ENCODE data around the gene NOL12.

Gene NOL12

GRCh38 chr22:37725551-37726240 is 39.6 kb downstream of the NOL12 start:
- Mint-ChIP-seq H3K9me3 (no peaks in the 10 kb centered on the region), H3K4me3 (no peak overlapping the region), H3K27me3 (no peaks in the 10 kb centered on the region), H3K4me1 (peaks cover 2% of the 10 kb centered on the region), H3K36me3 (no peaks in the 10 kb centered on the region), H3K27ac (no peak overlapping the region)
- CTCF ChIA-PET: no interaction called here
- DNase-seq: no peak

- Mint-ChIP-seq H3K36me3 (no peaks in the 10 kb centered on the region), H3K4me3 (no peak overlapping the region), H3K4me1 (peaks cover 2% of the 10 kb centered on the region), H3K9me3 (no peaks in the 10 kb centered on the region), H3K27me3 (no peaks in the 10 kb centered on the region), H3K27ac (no peak overlapping the region)
- no peak for DNase-seq
- CTCF ChIA-PET: no interaction called here
These were observed 40.2 kb downstream of the NOL12 start for GRCh38 chr22:37726241-37726887.

- Mint-ChIP-seq H3K27me3 (no peaks in the 10 kb centered on the region), H3K27ac (no peak overlapping the region), H3K36me3 (no peaks in the 10 kb centered on the region), H3K4me1 (peaks cover 2% of the 10 kb centered on the region), H3K4me3 (no peak overlapping the region), H3K9me3 (no peaks in the 10 kb centered on the region)
- DNase-seq: no peak
- CTCF ChIA-PET: no interaction called here
These were observed 42.5 kb downstream of the NOL12 start for GRCh38 chr22:37728620-37729019.

- CTCF ChIA-PET: interaction anchor here (1.0 kb wide), 1 partner anchor 96 kb away, joined by 3 read pairs; no protein-coding TSS in a partner anchor
- Mint-ChIP-seq H3K27me3 (peaks cover 2% of the 10 kb centered on the region), H3K9me3 (no peaks in the 10 kb centered on the region), H3K36me3 (no peaks in the 10 kb centered on the region), H3K27ac (no peak overlapping the region), H3K4me1 (peaks cover 2% of the 10 kb centered on the region), H3K4me3 (no peak overlapping the region)
- no peak for DNase-seq
These were observed 45.8 kb downstream of the NOL12 start for GRCh38 chr22:37731804-37732471.

GRCh38 chr22:37732699-37733607 is 46.8 kb downstream of the NOL12 start:
- Mint-ChIP-seq H3K4me1 (peaks cover 2% of the 10 kb centered on the region), H3K9me3 (no peaks in the 10 kb centered on the region), H3K27ac (no peak overlapping the region), H3K27me3 (peaks cover 5% of the 10 kb centered on the region), H3K36me3 (no peaks in the 10 kb centered on the region), H3K4me3 (no peak overlapping the region)
- no peak for DNase-seq
- CTCF ChIA-PET: no interaction called here

GRCh38 chr22:37733625-37734401 is 47.7 kb downstream of the NOL12 start:
- H3K4me3 Mint-ChIP-seq: no peak overlapping the region
- no peaks in the 10 kb centered on the region for H3K9me3 Mint-ChIP-seq
- DNase-seq: no peak
- no peaks in the 10 kb centered on the region for H3K4me1 Mint-ChIP-seq
- H3K27me3 Mint-ChIP-seq: peaks cover 6% of the 10 kb centered on the region
- H3K36me3 Mint-ChIP-seq: no peaks in the 10 kb centered on the region
- CTCF ChIA-PET: no interaction called here
- H3K27ac Mint-ChIP-seq: no peak overlapping the region

GRCh38 chr22:37734402-37734700 is 48.2 kb downstream of the NOL12 start:
- no peaks in the 10 kb centered on the region for H3K36me3 Mint-ChIP-seq
- no peak overlapping the region for H3K27ac Mint-ChIP-seq
- H3K27me3 Mint-ChIP-seq: peaks cover 9% of the 10 kb centered on the region
- CTCF ChIA-PET: no interaction called here
- no peak for DNase-seq
- H3K4me1 Mint-ChIP-seq: no peaks in the 10 kb centered on the region
- H3K9me3 Mint-ChIP-seq: no peaks in the 10 kb centered on the region
- H3K4me3 Mint-ChIP-seq: no peak overlapping the region

- Mint-ChIP-seq H3K4me3 (no peak overlapping the region), H3K9me3 (no peaks in the 10 kb centered on the region), H3K27me3 (peaks cover 9% of the 10 kb centered on the region), H3K27ac (no peak overlapping the region), H3K4me1 (no peaks in the 10 kb centered on the region), H3K36me3 (no peaks in the 10 kb centered on the region)
- DNase-seq: no peak
- CTCF ChIA-PET: no interaction called here
These were observed 48.9 kb downstream of the NOL12 start for GRCh38 chr22:37734964-37735451.

- Mint-ChIP-seq H3K4me1 (peaks cover 5% of the 10 kb centered on the region), H3K4me3 (no peak overlapping the region), H3K27ac (no peak overlapping the region), H3K27me3 (peaks cover 9% of the 10 kb centered on the region), H3K9me3 (no peaks in the 10 kb centered on the region), H3K36me3 (peaks cover 4% of the 10 kb centered on the region)
- DNase-seq: no peak
- CTCF ChIA-PET: no interaction called here
These were observed 52.9 kb downstream of the NOL12 start for GRCh38 chr22:37739035-37739434.

- no peak overlapping the region for H3K27ac Mint-ChIP-seq
- peaks cover 8% of the 10 kb centered on the region for H3K36me3 Mint-ChIP-seq
- peaks cover 9% of the 10 kb centered on the region for H3K27me3 Mint-ChIP-seq
- peaks cover 10% of the 10 kb centered on the region for H3K4me1 Mint-ChIP-seq
- CTCF ChIA-PET: no interaction called here
- no peak overlapping the region for H3K4me3 Mint-ChIP-seq
- no peaks in the 10 kb centered on the region for H3K9me3 Mint-ChIP-seq
- DNase-seq: no peak
These were observed 53.5 kb downstream of the NOL12 start for GRCh38 chr22:37739611-37740049.

- peaks cover 19% of the 10 kb centered on the region for H3K4me1 Mint-ChIP-seq
- DNase-seq: no peak
- CTCF ChIA-PET: no interaction called here
- H3K4me3 Mint-ChIP-seq: no peak overlapping the region
- H3K9me3 Mint-ChIP-seq: no peaks in the 10 kb centered on the region
- H3K27me3 Mint-ChIP-seq: peaks cover 9% of the 10 kb centered on the region
- peaks cover 15% of the 10 kb centered on the region for H3K36me3 Mint-ChIP-seq
- H3K27ac Mint-ChIP-seq: no peak overlapping the region
These were observed 54.5 kb downstream of the NOL12 start for GRCh38 chr22:37740455-37741311.

- peaks cover 9% of the 10 kb centered on the region for H3K27me3 Mint-ChIP-seq
- DNase-seq: no peak
- no peak overlapping the region for H3K4me3 Mint-ChIP-seq
- no peaks in the 10 kb centered on the region for H3K9me3 Mint-ChIP-seq
- no peak overlapping the region for H3K27ac Mint-ChIP-seq
- peaks cover 15% of the 10 kb centered on the region for H3K36me3 Mint-ChIP-seq
- peaks cover 19% of the 10 kb centered on the region for H3K4me1 Mint-ChIP-seq
- CTCF ChIA-PET: no interaction called here
These were observed 55.2 kb downstream of the NOL12 start for GRCh38 chr22:37741312-37741795.
